ENCODE data around the gene TCL1B.
"Not testable (repeated sequence)": the region's sequence is repeated elsewhere in the genome, so short reads cannot be mapped to it uniquely, and the experiment has no call there.

Gene TCL1B, protein sequence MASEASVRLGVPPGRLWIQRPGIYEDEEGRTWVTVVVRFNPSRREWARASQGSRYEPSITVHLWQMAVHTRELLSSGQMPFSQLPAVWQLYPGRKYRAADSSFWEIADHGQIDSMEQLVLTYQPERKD

DNA sequence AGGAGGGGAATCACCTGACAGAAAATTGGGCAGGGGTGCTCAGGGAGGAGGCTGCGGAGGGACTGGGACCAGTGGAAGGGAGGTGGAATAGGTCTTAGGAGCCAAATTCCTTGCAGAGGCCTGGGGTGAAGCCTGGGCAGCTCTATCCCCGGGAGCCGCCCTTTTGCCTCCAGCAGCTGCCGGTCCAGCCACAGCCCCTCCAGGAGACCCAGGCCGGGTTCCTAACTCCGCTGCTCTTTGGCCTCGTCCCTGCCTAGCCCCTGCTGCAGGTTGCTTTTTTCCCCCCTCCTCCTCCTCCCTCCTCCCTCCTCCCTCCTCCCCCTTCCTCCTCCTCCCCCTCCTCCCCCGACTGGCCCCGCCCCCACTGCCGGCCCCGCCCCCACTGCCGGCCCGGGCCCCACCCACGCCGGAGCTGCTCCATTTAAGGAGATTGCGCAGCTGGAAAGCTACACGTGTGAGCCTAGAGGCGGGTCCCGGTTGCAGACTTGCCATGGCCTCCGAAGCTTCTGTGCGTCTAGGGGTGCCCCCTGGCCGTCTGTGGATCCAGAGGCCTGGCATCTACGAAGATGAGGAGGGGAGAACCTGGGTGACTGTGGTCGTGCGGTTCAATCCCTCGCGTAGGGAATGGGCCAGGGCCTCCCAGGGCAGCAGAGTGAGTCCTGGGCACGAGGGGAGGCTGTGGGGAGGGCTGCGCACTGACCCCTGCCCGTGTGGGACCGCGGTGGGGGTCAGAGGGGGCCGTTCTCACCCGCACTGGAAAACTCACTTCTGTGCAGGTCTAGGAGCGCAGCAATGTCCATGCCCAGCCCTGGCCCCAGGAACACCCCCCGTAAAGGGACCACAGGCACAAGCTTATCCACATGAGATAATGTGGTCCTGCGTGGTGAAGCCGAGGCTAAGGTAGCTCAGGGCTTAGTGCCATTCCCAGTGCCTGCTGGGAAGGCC lies at the start of gene TCL1B:
Gene TCL1B, plus strand, starts transcription at position 449 of the 945 bp plus-strand sequence. Its CDS starts 42 bp downstream, at position 491.
- DNase-seq = no peak

DNA sequence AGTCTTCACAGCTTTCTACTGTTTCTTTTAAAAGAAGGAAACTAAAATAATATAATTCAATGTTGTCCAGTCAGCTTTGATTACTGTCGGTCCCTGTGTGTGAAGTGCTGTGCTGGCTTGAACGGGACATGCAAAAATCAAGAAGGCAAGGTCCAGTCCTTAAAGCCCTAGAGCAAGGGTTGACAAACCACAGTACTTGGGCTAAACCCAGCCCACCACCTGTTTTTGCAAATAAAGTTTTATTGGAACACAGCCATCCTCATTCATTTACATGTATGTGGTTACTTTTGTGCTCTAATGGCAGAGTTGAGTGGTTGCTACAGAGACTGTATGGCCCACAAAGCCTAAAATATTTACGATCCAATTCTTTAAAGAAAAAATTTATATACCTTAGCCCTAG lies 41.2 kb upstream of the TCL1B start:
- DNase-seq = no peak

DNA sequence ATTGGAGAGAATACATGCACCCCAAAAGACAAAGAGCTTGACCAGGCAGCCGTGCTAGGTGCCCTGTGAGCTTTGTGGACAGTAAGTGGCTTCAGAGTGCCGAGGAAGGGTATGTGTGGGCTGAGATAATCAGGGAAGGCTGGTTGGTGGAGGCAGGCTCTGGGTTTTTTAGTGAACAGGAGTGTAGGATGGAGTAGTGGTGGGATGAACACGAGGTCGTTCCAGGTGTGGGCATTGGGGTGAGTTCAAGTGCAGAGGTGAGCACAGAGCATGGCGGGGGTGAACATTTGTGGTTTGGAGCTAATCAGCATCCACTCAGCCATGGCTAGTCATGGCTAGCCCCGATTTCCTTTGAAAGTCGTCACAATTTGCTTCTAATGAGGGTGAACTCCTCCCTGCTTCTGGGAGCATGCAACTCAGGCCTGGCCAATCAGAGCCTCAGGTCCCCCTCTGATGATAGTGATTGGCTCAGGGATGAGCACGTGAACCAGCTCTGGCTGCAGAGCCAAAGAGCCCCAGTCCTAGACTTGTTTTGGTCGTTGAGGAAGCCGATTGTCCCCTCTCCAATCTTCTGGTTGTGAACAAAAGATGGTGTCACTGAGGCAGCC lies 40.7 kb upstream of the TCL1B start:
- DNase-seq = no peak

DNA sequence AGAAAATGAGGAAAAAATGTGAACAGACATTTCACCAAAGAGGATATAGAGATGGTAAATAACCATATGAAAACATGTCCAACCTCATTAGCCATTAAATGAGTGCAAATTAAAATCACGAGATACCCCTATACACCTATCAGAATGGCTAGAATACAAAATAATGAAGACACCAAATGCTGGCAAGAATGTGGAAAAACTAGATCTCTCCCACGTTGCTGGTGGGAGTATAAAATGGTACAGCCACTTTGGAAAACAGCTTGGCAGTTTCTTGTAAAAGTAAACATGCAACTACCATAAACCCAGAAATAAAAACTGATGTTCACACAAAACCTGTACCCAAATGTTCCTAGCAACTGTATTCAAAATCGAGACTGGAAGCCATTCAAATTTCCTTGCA lies 38.3 kb upstream of the TCL1B start:
- DNase-seq = no peak

DNA sequence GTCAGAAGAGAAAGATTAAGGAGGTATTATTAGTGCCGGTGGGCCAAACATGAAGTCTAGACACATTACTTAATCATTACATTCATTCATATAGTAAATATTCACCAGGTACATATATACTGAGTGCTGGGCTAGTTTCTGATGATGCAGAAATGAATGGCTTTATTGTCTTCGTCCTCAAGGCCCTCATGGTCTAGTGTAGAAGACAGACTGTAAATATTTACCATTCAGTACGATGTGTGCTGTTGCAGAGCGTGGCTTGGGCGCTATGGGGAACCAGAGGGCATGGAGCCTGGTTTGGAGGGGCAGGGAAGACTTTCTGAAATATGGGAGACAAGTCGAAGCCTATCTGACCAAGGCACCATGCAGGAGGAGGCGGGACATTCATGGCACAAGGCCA lies 37.0 kb upstream of the TCL1B start:
- no peak for DNase-seq

DNA sequence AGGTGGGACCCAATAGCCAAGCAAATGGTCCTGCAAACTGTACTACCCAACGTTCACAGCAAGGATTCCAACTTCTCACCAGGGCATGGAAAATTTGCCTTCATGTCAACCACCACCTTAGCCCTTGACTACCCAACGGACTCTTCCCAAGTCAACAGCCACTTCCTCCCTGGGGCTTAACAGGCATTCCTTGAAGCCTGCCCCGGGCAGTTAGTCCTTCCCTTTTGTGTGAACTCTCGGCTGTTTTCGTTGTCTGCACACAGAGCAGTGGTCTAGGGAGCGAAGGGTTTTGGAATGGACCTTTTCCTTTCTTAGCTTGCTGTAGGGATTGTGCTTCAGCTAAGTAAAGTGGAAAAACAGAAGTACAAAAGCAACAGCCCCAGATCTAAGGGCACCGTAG lies 35.2 kb upstream of the TCL1B start:
- no peak for DNase-seq

DNA sequence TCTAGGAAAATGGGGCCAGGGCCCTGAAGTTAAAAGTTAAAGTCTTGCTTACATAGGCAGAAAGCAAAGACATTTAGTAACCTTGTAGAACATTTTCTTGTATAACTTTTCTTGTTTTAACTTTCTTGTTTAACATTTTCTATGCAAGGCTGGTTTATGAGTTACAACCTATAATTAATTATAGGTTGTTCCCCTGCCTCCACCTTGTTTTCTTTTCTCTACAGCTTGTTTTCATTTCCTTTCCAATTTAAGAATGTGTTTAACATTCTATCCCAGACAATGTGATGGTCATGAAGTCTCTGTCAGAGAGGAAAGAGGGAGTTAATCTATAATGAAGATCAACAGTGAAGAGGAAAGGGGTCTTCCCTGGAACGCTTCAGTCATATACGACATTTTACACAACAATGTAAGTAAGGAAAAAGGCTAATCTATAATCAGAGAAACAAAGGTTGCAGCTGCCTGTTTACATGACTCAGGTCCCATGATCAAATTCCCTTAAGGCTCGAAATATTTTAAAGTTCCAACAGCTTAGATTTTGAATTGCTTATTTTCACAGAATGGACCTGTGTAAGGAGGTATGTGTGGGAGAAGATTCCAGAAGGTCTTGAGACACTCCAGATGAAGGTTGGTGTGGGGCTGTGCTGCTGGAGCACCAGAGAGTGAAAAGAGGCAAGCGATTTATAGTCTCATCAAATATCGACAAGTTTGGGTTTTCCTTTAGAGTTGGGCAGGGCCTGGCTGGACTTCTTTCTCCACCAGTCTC lies 34.2 kb upstream of the TCL1B start:
- DNase-seq = no peak

DNA sequence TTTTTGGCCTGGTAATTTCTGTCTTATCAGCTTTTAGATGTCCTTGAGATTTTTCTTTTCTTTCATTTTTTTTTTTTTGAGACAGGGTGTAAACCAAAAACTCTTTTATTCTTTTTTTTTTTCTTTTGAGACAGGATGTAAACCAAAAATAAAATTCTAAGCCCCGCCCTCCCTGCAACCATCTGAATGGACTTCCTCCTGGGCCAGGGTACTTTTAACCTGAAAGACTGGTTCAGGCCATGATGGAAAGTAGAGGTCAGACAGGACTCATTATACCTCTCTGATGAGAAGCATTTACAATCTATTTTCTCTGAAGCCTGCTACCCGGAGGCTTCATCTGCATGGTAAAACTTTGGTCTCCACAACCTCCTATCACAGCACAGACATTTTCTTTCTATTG lies 33.5 kb upstream of the TCL1B start:
- no peak for DNase-seq

DNA sequence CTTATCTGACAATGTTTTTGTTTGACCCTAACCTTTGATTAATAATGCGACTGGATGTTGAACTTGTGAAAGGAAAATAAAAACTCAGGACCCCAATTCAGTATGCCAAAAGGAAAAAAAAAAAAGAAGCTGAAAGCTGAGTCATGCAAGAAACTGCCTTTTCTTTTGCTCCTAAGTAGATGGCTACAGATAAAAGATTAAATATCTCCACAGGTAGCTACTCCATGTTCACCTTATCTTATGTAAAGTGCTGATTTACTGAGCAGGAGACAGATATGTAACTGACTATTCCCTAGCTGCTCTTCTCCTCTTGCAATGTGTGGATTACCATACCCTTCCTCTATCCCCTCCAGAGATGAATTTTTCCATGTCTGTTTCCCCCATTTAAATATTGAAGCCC lies 30.8 kb upstream of the TCL1B start:
- no peak for DNase-seq

DNA sequence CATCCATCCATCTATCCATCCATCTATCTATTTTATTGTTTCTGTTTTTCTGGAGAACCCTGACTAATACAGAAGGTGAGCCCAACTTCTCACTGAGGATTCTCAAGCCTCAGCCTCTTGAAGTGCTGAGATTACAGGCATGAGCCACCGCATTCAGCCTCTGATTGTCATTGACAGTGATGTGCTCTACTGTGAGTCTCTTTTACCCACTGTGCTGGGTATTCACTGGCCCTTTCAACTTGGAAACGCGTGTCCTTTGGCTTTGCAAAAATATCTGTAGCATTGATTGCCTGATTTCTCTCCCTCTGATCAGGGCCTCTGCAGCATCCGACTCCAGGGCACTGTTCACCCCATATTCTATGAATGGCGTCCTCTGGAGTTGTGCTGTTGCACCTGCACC lies 29.6 kb upstream of the TCL1B start:
- no peak for DNase-seq

DNA sequence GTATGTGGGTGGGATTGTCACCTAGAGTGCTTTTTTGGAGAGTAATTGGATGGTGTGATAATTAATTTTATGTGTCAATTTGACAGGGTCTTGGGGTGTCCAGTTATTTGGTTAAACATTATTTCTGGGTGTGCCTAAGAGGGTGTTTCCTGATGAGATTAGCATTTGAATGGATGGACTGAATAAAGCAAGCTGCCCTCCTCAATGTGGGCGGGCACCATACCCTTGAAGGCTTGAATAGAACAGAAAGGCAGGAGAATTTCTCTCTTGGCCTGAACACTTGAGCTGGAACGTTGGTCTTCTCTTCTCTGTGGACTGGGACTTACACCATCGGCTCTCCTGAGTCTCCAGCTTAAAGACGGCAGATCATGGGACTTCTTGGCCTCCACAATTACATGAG lies 28.8 kb upstream of the TCL1B start:
- DNase-seq = no peak

DNA sequence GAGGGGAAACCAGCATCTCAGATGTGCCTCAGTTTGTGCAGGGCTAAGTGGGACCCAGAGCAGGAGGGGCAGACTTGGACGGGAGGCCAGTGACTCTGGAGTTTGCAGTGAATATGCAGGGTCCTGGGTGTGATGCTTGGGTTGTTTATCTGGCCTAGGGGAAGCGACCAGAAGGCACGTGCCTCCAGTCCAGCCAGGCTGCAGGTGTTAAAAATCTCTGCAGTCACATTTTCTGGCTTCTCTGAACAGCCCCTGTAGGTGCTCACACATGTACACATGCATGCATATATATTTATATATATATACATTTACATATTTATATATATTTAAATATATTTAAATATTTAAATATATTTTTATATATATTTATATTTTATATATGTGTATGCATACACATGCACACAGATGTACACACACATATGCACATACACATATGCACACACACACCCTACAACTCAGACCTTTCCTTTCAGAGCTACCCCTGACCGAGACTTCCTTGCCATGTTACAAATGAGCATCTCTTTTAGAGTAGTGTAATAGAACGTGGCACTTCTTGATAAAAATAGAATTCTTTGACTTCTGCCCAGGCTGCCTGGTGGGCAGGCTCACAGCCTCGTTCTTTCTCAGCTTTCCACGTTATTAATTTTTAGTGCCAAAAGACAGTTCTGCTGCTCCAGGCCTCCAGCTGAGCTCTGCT lies 26.8 kb upstream of the TCL1B start:
- no peak for DNase-seq

DNA sequence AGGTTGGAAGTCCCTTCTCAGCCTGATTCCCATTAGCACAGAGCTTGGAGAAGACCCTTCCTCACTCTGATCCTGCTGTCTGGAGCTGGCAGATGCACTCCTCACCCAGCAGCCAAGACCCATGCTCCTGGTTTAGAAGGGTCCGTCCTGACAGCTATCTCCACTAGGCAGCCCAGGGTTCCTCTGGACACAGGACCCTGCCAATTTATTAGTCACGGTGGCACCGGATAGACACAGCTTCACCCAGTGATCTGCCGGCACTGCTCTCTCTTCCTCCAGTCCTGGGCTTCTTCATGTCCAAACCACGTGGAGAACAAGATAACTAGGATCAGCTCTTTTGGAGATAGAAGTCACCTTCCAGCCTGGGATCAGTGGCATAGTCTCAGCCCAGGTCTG lies 26.2 kb upstream of the TCL1B start:
- no peak for DNase-seq

DNA sequence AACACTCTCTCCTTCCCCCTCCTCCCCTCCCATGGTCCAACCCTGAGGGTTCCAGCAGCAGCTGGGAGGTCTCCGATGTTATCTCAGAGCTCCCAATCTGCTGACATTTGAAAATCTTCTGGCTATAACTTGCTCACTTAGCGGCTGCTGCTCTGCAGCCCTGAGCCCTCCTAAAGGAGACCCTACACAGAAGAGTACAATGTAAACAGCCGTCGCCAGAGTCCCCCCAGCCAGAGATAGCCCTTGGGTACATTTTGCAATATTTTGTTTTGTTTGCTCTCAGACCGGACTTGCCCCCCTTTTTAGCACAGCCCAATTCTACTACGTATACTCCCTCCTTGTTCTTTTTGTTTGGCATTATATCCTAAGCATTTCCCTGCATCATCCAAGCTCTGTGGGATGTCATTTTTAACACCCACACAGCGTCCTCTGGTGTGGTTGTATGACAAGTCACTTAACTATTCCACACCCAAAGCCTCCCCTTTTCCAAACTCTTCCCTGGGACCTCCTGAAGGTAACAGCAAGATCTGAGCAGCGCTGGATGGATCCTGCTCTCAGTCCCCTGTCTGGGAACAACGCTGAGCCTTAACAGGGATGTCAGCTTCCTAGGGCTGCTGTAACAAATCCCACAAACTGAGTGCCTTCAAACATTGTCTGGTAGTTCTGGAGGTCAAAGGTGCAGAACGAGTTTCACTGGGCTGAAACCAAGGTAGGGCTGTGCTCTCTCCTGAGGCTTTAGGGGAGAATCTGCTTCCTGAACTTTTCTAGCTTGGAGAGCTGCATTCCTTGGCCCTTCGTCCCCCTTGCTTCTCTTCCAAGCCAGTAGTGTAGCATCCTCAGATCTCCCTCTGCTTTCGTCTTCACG lies 25.3 kb upstream of the TCL1B start:
- no peak for DNase-seq

DNA sequence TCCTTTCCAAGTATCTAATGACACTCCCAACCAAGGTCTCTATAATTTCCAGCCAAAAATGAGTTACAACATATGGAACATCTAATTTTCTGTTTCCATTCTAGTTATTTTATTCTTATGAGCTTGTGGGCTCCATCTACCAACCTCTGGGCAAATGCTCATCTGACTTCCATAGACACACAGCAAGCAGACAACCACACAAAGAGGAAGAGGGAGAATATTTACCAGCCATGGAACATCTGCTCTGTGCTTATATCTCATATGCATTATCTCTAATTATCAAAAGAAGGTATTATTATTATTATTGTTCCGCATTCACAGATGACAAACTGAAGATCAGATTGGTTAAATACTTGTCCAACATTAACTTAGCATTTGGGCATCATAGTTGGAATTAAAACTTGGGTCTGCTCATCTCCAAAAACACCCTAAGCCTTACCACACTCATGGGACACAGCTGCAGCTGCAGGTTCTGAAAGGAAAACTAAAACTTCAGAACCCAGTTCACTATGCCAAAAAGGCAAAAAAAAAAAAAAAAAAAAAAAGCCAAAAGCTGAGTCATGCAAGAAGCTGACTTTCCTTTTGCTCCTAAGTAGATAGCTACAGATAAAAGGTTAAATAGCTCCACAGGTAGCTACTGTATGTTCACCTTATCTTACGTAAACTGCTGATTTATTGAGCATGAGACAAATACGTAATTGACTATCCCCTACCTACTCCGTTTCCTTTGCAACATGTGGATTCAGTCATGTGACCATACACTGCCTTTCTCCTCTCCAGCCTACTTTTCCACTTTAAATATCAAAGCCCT lies 23.6 kb upstream of the TCL1B start:
- no peak for DNase-seq

DNA sequence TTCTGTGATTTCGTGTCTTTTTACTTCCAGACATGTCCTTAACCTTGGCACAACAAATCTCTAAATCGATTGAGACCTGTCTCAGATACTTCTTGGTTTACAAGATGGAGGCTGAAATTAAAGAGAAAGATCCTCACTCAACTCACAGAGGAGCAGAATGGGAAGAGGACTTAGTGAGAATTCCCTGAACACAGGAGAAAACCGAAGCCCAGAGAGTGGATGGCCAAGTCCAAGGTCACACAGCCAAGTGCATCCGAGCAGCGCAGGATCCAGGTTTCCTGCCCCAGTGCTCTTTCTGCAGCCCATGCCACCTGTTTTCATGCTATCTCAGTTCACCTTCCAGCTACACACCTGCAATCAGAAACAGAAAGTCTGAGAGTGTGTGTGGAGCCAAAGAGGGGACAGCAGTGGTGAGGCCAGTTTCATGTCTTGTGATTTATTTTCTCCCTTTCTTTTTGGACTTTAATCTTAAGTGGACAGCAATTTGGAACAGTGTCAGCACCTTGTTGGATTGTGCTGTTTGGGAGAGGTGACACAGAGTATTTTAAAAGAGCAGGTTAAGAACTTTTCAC lies 22.9 kb upstream of the TCL1B start:
- DNase-seq = no peak

DNA sequence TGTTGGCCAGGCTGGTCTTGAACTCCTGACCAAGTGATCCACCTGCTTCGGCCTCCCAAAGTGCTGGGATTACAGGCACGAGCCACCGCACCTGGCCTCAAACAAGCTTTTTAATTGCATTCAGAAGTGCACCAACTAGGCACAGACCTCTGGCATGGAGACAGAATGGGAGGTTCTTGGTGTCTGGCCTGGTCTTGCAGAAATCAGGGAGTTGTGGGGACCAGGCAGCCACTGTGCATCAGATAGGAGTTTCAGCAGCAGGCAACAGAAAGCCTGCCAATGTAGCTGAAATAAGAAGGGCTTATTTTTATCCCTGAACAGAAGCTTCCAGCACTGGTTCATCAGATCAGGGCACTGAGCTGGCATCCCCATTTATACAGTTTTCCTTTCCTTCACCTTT lies 22.2 kb upstream of the TCL1B start:
- DNase-seq = no peak

DNA sequence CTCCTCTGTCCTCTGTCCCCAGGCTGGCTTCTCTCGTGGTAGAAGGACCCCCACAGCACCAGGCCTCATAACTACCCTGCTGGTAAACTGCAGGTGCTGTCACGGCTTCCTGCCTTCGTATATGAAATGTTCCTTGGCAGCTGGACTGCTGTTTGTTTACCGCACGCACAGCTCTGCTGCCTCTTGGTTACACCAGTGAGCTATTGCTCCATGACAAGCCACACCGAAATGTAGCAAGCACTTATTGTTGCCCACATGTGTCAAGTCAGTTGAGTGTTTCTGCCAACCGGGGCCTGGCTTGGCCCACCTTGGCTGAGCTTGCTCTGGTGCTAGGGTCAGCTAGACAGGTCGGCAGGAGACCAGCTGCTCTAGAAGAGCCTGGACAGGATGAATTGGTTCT lies 21.7 kb upstream of the TCL1B start:
- no peak for DNase-seq

DNA sequence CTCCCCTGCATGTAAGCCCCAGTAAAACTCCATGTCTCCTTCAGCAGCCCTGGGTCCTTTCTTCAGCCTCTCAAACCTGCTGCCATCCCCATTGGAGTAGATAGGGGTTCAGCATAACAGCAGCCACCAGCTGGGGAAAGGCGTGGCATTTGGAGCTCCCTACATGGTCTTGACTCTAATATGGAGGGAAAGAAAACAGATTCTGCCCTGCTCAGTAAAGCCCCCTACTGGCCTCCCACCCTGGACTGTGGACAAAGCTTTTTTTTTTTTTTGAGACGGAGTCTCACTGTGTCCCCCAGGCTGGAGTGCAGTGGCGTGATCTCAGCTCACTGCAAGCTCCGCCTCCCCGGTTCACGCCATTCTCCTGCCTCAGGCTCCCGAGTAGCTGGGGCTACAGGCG lies 20.7 kb upstream of the TCL1B start:
- DNase-seq = not testable (repeated sequence)

DNA sequence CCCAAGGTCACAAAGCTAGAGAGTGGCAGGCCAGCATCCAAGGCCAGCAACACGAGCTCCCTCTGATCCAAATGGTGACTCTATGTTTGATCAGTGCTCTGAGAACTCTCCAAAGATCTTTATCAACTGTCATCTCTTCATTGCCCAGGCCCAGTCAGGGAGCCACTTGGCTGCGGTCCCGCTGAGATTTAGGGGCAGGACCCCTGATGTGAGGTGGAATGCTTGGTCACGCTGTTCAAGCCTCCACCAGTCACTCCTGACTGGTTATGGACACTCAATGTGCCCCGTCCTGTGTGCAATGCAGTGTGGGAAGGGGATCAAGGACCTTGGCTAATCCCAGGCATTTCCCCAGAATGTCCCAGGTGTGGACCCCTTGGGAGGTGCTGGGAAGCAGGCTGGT lies 19.8 kb upstream of the TCL1B start:
- no peak for DNase-seq
